Uterus (tissue), 2 donors: ENCODE data around the gene MRI1.

ENCODE experiments used
- POLR2A ChIP-seq, 2 donors: fragments of 450-650 bp; IDR thresholded peaks; one replicate each; pipeline ENCODE4 v1.6.1; 2016; ENCODE audit warnings: antibody characterized with exemption in 2 of 2, mild to moderate bottlenecking in 1 of 2, moderate library complexity in 1 of 2
- TF ChIP-seq, protein P1 (sequence below), 4 experiments: fragments of 200-600 bp in 2 of 4; fragments of 450-650 bp in 2 of 4; sonication (generic) in 2 of 4; IDR thresholded peaks; one replicate each; pipeline ENCODE4 v1.5.1; 2016 to 2019; ENCODE audit warnings: antibody characterized with exemption in 4 of 4, mild to moderate bottlenecking in 2 of 4, moderate library complexity in 1 of 4

DNA sequence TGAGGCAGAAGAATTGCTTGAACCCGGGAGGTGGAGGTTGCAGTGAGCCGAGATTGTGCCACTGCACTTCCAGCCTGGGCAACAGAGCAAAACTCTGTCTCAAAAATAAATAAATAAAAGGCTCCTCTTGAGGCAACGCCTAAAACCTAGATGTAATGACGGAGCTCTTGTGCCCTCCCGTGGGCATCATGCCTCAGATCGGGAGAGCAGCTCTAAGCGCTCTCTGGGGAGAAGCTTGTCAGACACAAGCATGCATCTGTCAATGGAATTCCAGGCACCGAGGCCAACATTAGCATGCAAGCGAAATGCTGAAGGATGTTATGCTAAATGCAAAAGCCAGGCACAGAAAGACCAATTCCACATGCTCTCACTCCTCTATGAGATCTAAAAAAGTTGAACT lies 45.6 kb upstream of the MRI1 start:
- TF ChIP-seq, protein P1, sequence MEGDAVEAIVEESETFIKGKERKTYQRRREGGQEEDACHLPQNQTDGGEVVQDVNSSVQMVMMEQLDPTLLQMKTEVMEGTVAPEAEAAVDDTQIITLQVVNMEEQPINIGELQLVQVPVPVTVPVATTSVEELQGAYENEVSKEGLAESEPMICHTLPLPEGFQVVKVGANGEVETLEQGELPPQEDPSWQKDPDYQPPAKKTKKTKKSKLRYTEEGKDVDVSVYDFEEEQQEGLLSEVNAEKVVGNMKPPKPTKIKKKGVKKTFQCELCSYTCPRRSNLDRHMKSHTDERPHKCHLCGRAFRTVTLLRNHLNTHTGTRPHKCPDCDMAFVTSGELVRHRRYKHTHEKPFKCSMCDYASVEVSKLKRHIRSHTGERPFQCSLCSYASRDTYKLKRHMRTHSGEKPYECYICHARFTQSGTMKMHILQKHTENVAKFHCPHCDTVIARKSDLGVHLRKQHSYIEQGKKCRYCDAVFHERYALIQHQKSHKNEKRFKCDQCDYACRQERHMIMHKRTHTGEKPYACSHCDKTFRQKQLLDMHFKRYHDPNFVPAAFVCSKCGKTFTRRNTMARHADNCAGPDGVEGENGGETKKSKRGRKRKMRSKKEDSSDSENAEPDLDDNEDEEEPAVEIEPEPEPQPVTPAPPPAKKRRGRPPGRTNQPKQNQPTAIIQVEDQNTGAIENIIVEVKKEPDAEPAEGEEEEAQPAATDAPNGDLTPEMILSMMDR (IDR thresholded peaks at IDR 0.05) = peak in 1 of 4 experiments; percentile 25
- no peak for TF ChIP-seq POLR2A (IDR thresholded peaks at IDR 0.05)
